Activated B cell treated with CpG ODN at 0.5 μM for 24 hours (primary cell): ENCODE data around the gene NBAS. TPM values are rescaled to one million over a fixed set of nuclear protein-coding genes. Genes with fewer than 3 reads are reported as not detected.
A peak's percentile ranks its signal among the peaks of the same experiment; 100 is the strongest.

Source experiments
- ATAC-seq: fragments of 200-7000 bp; cut with Tn5 transposase; one replicate; pipeline ENCODE4 v1.10.0; 2021; ENCODE audit warnings: low read depth, mild to moderate bottlenecking, moderate library complexity
- CTCF ChIA-PET: fragments of 350-600 bp; sonication (Branson Sonifier 250); formaldehyde crosslinking; loops from one replicate; lab custom pipeline; 2021; ENCODE audit warnings: antibody characterized with exemption; lab: Charles Lee
- POLR2A ChIA-PET: fragments of 350-600 bp; sonication (Branson Sonifier 250); formaldehyde crosslinking; loops from one replicate; lab custom pipeline; 2021; ENCODE audit warnings: antibody characterized with exemption; lab: Charles Lee
- DNase-seq: peaks from one replicate; pipeline ENCODE4 v3.0.0; 2022
- H3K27ac Mint-ChIP-seq: one replicate; pipeline ENCODE4 v1.8.0; 2020; ENCODE audit warnings: mixed read lengths
- H3K27me3 Mint-ChIP-seq: one replicate; pipeline ENCODE4 v1.8.0; 2021; ENCODE audit warnings: mixed read lengths
- H3K36me3 Mint-ChIP-seq: one replicate; pipeline ENCODE4 v1.8.0; 2021; ENCODE audit warnings: low read depth, mixed read lengths
- H3K4me1 Mint-ChIP-seq: one replicate; pipeline ENCODE4 v1.8.0; 2021; ENCODE audit warnings: mixed read lengths
- H3K4me3 Mint-ChIP-seq: one replicate; pipeline ENCODE4 v1.8.0; 2020; ENCODE audit warnings: mild to moderate bottlenecking, mixed read lengths
- H3K9me3 Mint-ChIP-seq: one replicate; pipeline ENCODE4 v1.8.0; 2020; ENCODE audit warnings: mixed read lengths
- intact Hi-C: fragments of 100-400 bp; cut with micrococcal nuclease; formaldehyde crosslinking; loops from one replicate; pipeline ENCODE4 v1.15.1; 2024
- total RNA-seq: library from RNA; stranded (reverse); gene quantifications from 2 replicates; pipeline ENCODE4 v1.2.3, GENCODE V29; 2022
- TF ChIP-seq, protein P1 (sequence below): fragments of 200-600 bp; IDR thresholded peaks from one replicate; pipeline ENCODE4 v1.8.0; 2022; ENCODE audit warnings: antibody characterized with exemption, mild to moderate bottlenecking

Gene NBAS
- total RNA-seq, 1 donor from 2014 or later, result 40.1 TPM

DNA sequence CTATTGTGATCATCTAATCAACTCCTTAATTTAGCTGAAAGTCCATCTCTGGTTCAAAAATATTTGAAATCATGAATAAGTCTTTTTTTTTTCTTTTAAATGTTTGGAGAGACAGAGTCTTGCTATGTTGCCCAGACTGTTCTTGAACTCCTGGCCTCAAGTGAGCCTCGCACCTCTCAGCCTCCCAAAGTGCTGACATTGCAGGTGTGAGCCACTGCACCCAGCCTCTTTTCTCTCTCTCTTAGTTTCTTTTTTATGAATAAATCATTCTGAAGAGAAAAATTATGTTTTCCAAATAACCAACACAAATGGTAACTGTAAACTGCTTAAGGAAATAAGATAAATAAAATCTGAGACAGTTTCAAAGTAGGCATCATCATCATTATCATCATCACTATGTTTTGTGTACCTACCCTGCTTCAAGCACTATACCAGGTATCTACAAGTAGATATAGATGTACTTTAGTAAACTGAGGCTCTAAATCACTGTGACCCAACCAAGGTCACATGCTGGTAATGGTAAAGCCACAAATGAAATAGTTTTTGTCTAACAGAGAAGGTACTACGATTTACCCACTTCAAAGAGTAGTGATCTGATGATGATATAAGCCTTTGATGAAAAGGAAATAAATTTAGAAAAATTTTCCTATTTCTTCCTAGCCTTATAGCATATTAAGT is 5.0 kb upstream of the NBAS start:
- no peak overlapping the region for H3K27ac Mint-ChIP-seq
- DNase-seq, result no peak
- no peak overlapping the region for H3K4me3 Mint-ChIP-seq
- CTCF ChIA-PET, result interaction anchor here (1.0 kb wide), 1 partner anchor 11 kb away, joined by 4 read pairs; no protein-coding TSS in a partner anchor
- intact Hi-C loops, result no loop called here
- peaks cover 9% of the 10 kb centered on the region for H3K4me1 Mint-ChIP-seq
- peaks cover 8% of the 10 kb centered on the region for H3K27me3 Mint-ChIP-seq
- peaks cover 4% of the 10 kb centered on the region for H3K36me3 Mint-ChIP-seq
- TF ChIP-seq, protein P1, sequence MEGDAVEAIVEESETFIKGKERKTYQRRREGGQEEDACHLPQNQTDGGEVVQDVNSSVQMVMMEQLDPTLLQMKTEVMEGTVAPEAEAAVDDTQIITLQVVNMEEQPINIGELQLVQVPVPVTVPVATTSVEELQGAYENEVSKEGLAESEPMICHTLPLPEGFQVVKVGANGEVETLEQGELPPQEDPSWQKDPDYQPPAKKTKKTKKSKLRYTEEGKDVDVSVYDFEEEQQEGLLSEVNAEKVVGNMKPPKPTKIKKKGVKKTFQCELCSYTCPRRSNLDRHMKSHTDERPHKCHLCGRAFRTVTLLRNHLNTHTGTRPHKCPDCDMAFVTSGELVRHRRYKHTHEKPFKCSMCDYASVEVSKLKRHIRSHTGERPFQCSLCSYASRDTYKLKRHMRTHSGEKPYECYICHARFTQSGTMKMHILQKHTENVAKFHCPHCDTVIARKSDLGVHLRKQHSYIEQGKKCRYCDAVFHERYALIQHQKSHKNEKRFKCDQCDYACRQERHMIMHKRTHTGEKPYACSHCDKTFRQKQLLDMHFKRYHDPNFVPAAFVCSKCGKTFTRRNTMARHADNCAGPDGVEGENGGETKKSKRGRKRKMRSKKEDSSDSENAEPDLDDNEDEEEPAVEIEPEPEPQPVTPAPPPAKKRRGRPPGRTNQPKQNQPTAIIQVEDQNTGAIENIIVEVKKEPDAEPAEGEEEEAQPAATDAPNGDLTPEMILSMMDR, result no peak
- POLR2A ChIA-PET, result no interaction called here
- no peaks in the 10 kb centered on the region for H3K9me3 Mint-ChIP-seq
- no peak for ATAC-seq

DNA sequence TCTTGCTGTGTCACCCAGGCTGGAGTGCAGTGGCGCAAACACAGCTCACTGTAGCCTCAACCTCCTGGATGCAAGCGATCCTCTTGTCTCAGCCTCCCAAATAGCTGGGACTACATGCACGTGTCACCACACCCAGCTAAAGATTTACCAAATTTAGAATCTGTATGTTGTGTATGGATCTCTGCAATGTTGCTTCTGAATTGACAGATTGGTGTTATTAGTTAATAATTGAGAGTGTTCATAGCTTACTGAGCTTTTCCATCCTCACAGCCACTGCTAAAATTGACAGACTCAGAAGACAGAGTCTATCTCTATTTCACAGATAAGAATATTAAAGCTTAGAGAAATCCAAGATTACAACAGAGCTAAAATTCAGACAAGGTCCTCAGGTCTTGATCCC is 4.3 kb upstream of the NBAS start:
- Mint-ChIP-seq H3K27me3 (peaks cover 8% of the 10 kb centered on the region), H3K27ac (no peak overlapping the region), H3K4me1 (peaks cover 13% of the 10 kb centered on the region), H3K4me3 (no peak overlapping the region), H3K9me3 (no peaks in the 10 kb centered on the region), H3K36me3 (peaks cover 11% of the 10 kb centered on the region)
- DNase-seq (no peak), ATAC-seq (no peak)
- TF ChIP-seq, protein P1, result no peak
- intact Hi-C loops, result no loop called here
- ChIA-PET POLR2A (no interaction called here), CTCF (interaction anchor here (0.7 to 1.0 kb wide), 2 partner anchors 12 to 24 kb away, joined by 3 to 4 read pairs; no protein-coding TSS in a partner anchor)

DNA sequence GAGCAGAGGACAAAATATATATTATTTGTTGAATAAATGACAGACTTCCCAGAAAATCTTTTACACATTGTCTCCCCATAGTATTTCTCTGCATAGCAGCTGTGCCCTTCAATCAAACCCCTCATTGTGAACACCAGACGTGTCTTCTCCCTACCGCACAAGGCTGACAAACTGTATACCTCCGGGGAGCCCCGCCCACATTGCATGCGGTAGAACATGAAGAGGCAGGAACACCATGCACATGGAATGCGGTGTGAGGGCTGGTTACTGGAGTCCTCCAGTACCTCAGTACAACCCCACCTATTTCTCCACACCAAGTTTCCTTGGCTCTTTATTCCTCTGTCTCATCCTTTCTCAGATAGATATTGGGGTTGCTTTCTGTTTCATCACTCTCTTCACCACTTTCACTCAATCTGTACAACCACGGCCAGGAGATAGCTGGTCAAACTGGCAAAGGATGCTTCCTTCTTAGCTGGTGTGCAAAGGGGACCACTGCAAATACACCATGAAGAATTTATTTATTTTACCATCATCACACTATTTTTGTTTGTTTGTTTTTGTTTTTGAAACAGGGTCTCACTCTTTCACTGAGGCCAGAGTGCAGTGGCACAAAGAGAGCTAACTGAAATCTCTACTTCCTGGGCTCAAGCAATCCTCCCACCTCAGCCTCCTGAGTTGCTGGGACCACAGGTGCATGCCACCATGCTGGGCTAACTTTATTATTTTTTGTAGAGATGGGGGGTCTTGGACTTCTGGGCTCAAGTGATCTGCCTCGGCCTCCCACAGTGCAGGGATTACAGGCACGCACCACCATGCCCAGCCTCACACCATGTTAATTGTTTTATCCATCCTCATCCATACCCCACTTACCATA is 2.3 kb upstream of the NBAS start:
- no peak overlapping the region for H3K4me3 Mint-ChIP-seq
- intact Hi-C loops, result no loop called here
- H3K27me3 Mint-ChIP-seq, result peaks cover 8% of the 10 kb centered on the region
- DNase-seq (no peak), ATAC-seq (no peak)
- H3K9me3 Mint-ChIP-seq, result no peaks in the 10 kb centered on the region
- POLR2A ChIA-PET, result no interaction called here
- TF ChIP-seq, protein P1, result no peak
- peaks cover 26% of the 10 kb centered on the region for H3K4me1 Mint-ChIP-seq
- H3K36me3 Mint-ChIP-seq, result peaks cover 11% of the 10 kb centered on the region
- CTCF ChIA-PET, result interaction anchor here (0.7 kb wide), 1 partner anchor 14 kb away, joined by 3 read pairs; no protein-coding TSS in a partner anchor
- H3K27ac Mint-ChIP-seq, result no peak overlapping the region

DNA sequence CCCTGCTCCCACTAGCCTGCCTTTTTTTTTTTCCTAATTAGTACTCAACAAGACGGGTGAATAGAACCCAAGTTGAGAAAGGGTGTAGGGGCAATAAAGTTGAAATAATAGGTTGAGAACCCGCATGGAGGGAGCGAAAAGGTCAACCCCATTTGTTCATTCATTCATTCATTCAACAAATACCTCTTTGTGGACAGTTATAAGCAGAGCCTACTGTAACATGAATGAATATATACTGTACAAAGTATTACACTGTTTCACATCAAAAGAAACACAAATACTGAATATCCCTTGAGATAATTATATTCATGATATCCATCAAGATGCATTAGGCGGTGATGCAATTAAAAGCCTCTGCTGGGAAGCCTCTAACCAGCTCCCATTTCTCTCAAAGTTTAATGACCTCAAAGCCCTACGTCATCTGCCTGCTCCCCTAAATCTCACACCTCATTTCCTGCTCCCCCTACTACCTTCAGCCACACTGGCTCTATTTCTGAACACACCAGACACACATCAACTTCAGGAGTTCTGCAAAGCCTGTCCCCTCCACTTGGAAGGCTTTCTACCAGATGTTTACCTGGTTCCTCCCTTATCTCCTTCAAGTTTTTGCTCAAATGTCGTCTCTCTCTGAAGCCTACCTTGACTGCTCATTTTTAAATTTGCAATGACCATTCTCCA is 1.4 kb upstream of the NBAS start:
- intact Hi-C loops, result no loop called here
- peaks cover 11% of the 10 kb centered on the region for H3K36me3 Mint-ChIP-seq
- ATAC-seq (no peak), DNase-seq (no peak)
- peaks cover 31% of the 10 kb centered on the region for H3K4me1 Mint-ChIP-seq
- peaks cover 5% of the 10 kb centered on the region for H3K27me3 Mint-ChIP-seq
- POLR2A ChIA-PET, result interaction anchor here (0.7 to 3.7 kb wide), 2 partner anchors 29 to 1060 kb away, joined by 3 to 19 read pairs; partner anchors contain the start of gene DDX1
- H3K4me3 Mint-ChIP-seq, result peak overlapping the region; percentile 100
- CTCF ChIA-PET, result interaction anchor here (1.6 kb wide), 1 partner anchor 14 kb away, joined by 12 read pairs; no protein-coding TSS in a partner anchor
- no peak overlapping the region for H3K27ac Mint-ChIP-seq
- TF ChIP-seq, protein P1, result no peak
- H3K9me3 Mint-ChIP-seq, result no peaks in the 10 kb centered on the region
